H1 (cell line): ENCODE data around the gene PRKAG1. TPM values are rescaled to one million over a fixed set of nuclear protein-coding genes. Genes with fewer than 3 reads are reported as not detected.
A peak's percentile ranks its signal among the peaks of the same experiment; 100 is the strongest.

Experiments
- BCL11A ChIP-seq, 2 experiments: IDR thresholded peaks; one replicate each; pipeline ENCODE4 v1.6.1; 2011; ENCODE audit warnings: low read depth in 2 of 2, low read length in 2 of 2, mild to moderate bottlenecking in 2 of 2
- CEBPB ChIP-seq: IDR thresholded peaks from 2 replicates; pipeline ENCODE4 v1.6.1; 2012; ENCODE audit warnings: low read depth, low read length
- CHD7 ChIP-seq: fragments of 300-600 bp; sonication (generic); IDR thresholded peaks from 2 replicates; pipeline ENCODE4 v1.7.1; 2012; ENCODE audit warnings: low read length, moderate library complexity, mild to moderate bottlenecking, inconsistent platforms; ENCODE audit not compliant: insufficient replicate concordance
- HDAC2 ChIP-seq, 2 experiments: fragments of 300-600 bp in 1 of 2; sonication (generic) in 1 of 2; IDR thresholded peaks; 2 replicates each; pipeline ENCODE4 v1.6.1; 2011 to 2012; ENCODE audit warnings: low read depth in 2 of 2, low read length in 2 of 2, mild to moderate bottlenecking in 2 of 2, moderate library complexity in 2 of 2, borderline replicate concordance in 1 of 2, inconsistent platforms in 1 of 2
- HDAC6 ChIP-seq: IDR thresholded peaks from one replicate; pipeline ENCODE4 v1.7.1; 2012; ENCODE audit warnings: low read depth, mild to moderate bottlenecking, inconsistent platforms, low read length, moderate library complexity
- JUND ChIP-seq: IDR thresholded peaks from 2 replicates; pipeline ENCODE4 v1.6.1; 2011; ENCODE audit warnings: mild to moderate bottlenecking, improper control_type of control experiment, low read length
- RFX5 ChIP-seq: IDR thresholded peaks from 2 replicates; pipeline ENCODE4 v1.6.1; 2011; ENCODE audit warnings: low read depth, low read length, improper control_type of control experiment, borderline replicate concordance
- SIX5 ChIP-seq: IDR thresholded peaks from 2 replicates; pipeline ENCODE4 v1.6.1; 2011; ENCODE audit warnings: mild to moderate bottlenecking, low read depth, low read length
- USF2 ChIP-seq: IDR thresholded peaks from 2 replicates; pipeline ENCODE4 v1.6.1; 2011; ENCODE audit warnings: low read length, improper control_type of control experiment
- polyA plus RNA-seq, 7 experiments: library from polyadenylated mRNA; depleted of rRNA in 3 of 7; stranded (reverse) in 5 of 7; unstranded in 2 of 7; fragments of >200 nt in 5 of 7; fragments of 200-250 nt in 2 of 7; gene quantifications; 1 replicate in 5 of 7; 2 replicates in 1 of 7; 4 replicates in 1 of 7; pipeline versions ENCODE4 v1.2.1 to v1.2.3, GENCODE V29; 2011 to 2013; ENCODE audit warnings: missing spikeins in 2 of 7, mixed read lengths in 2 of 7
- total RNA-seq: library from RNA; stranded (reverse); fragmentation: NEBNext Ultra II Directional; extraction: Animal tissue kit (Norgen Biotek cat#: 25700); gene quantifications from 2 replicates; pipeline ENCODE4 v1.2.1, GENCODE V29; 2021
- TF ChIP-seq, protein P1 (sequence below): IDR thresholded peaks from 2 replicates; pipeline ENCODE4 v1.6.1; 2012; ENCODE audit warnings: inconsistent platforms

Gene PRKAG1
- total and polyA plus RNA-seq, 2 of the 8 experiments (the other 6 are each of a cell fraction or from before 2014, with no cell fraction given): 38.6 to 57.5 TPM

DNA sequence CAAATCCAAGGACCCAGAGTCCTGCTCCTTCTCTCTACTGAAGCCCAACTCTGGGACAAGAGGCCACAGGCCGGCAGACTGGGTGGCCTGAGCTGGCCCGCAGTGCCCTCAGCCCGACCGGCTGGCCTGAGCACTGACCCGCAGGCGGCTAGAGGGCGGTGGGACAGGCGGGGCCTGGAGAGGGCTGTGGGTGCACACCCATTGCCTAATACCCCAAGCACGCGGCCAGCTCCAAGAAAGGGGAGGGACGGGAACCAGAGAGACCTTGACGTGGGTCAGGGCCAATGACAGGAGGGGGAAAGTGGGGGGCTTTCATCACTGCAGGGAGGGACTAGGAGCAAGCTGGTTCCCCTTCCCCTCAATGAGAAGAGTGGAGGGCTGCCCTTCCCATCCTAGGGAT is 45.0 kb downstream of the PRKAG1 start (continued):
- TF ChIP-seq CHD7 (no peak), RFX5 (no peak), CEBPB (0 out of 2 replicates have a peak, but pooled peaks have one; percentile 34), SIX5 (no peak), HDAC2 (IDR thresholded peaks at IDR 0.05; ENCODE audit: borderline replicate concordance in 1 of 2, low read depth in 2 of 2, low read length in 2 of 2) (no peak), USF2 (no peak), HDAC6 (no peak), BCL11A (IDR thresholded peaks at IDR 0.05; ENCODE audit: low read depth in 2 of 2, low read length in 2 of 2) (no peak), JUND (no peak)
- TF ChIP-seq, protein P1, sequence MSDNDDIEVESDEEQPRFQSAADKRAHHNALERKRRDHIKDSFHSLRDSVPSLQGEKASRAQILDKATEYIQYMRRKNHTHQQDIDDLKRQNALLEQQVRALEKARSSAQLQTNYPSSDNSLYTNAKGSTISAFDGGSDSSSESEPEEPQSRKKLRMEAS: no peak
